GM10248 (cell line): ENCODE results near the gene KCNE4.

Source experiments
- CTCF ChIA-PET: fragments of 300-600 bp; sonication (Branson Sonifier 250); formaldehyde crosslinking; extraction: SDS; loops from one replicate; lab custom pipeline; 2021; ENCODE audit warnings: antibody characterized with exemption; lab: Yijun Ruan, JAX
- POLR2A ChIA-PET: fragments of 350-650 bp; sonication (Branson Sonifier 250); formaldehyde crosslinking; extraction: SDS; loops from one replicate; lab custom pipeline; 2020; ENCODE audit warnings: antibody characterized with exemption; lab: Yijun Ruan, JAX
- DNase-seq: peaks from one replicate; pipeline ENCODE4 v3.0.0; 2012; ENCODE audit errors: extremely low spot score
- TF ChIP-seq, protein P1 (sequence below): IDR thresholded peaks from 2 replicates; pipeline ENCODE4 v1.5.1; 2012; ENCODE audit warnings: mild to moderate bottlenecking, low read depth; ENCODE audit errors: extremely low read depth, missing control alignments, control extremely low read depth

The KCNE4 gene

DNA sequence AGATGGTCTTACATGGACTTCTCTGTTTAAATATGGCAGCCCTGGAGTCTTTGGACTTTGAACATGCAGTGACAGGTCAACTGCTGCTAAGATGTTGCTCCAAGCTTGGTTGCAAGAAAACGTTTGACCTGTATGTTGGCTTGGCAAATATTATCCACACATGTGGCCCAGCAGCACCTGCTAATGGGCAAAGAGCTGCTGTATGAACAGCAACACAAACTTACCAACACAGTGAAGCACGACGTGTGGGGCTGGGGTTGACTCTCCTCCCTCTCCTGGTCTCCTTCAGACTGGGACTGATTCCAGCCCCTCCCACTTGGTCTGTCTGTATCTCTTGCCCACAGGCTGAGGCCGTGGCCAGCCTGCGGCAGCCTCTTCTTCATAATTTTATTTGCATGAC, 3.8 kb downstream of the KCNE4 start:
- TF ChIP-seq, protein P1, sequence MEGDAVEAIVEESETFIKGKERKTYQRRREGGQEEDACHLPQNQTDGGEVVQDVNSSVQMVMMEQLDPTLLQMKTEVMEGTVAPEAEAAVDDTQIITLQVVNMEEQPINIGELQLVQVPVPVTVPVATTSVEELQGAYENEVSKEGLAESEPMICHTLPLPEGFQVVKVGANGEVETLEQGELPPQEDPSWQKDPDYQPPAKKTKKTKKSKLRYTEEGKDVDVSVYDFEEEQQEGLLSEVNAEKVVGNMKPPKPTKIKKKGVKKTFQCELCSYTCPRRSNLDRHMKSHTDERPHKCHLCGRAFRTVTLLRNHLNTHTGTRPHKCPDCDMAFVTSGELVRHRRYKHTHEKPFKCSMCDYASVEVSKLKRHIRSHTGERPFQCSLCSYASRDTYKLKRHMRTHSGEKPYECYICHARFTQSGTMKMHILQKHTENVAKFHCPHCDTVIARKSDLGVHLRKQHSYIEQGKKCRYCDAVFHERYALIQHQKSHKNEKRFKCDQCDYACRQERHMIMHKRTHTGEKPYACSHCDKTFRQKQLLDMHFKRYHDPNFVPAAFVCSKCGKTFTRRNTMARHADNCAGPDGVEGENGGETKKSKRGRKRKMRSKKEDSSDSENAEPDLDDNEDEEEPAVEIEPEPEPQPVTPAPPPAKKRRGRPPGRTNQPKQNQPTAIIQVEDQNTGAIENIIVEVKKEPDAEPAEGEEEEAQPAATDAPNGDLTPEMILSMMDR = no peak
- no peak for DNase-seq
- POLR2A ChIA-PET = no interaction called here
- CTCF ChIA-PET = no interaction called here

DNA sequence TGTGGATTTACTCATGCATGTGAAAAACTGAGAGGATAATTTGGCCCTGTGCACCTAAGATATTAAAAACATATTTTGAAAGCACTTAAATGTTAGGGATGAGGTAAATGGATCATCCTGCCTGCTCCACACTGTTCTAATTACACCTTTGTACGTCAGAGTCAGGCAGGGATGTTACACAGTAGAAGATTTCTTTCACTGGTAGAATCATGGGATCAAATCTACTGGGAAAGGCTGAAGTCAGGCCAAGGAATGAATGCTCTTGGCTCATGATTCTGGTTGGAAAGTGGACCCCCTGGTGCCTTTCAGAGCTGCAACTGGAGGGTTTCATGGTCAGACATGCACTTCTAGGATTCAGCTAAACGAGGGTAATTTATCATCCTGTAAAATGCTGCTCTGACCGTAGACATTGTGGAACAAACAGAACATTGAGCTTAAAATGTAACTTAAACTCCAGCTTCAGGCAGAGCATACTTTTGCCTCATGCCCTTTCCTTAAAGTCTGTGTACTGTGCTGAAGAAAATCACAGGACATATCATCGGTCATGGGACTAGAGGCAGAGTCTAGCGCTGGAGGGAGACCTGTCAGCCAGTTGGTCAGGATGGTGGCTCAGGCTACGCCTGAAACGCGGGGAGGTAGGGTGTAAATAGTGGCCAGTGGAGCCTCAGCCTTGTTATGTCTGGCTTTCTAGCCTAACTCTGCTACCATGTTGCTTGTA, 4.9 kb downstream of the KCNE4 start:
- CTCF ChIA-PET = no interaction called here
- POLR2A ChIA-PET = no interaction called here

DNA sequence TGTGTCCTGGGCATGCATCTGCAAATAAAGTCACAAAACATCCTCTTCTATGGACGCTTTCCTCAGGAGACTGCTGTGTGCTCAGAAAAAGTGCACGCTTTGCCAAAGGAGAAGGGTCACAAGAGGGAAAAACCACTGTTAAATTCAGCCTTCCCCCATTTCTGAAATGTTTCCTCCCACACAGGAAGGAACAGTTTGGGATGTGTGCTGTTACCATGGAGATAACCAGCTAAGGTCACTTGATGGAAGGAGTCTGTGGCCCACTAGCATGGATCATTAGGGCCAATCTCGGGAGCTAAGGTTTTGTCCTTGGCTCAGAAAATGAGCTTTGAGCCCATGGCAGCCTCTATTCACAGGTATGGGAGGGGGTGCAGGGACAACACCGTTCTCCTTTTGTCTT, 5.6 kb downstream of the KCNE4 start:
- CTCF ChIA-PET = no interaction called here
- POLR2A ChIA-PET = no interaction called here
- TF ChIP-seq, protein P1 = no peak
- no peak for DNase-seq

More for the DNA sequence above, 4.9 kb downstream of the KCNE4 start:
- TF ChIP-seq, protein P1 = no peak
- DNase-seq = no peak

DNA sequence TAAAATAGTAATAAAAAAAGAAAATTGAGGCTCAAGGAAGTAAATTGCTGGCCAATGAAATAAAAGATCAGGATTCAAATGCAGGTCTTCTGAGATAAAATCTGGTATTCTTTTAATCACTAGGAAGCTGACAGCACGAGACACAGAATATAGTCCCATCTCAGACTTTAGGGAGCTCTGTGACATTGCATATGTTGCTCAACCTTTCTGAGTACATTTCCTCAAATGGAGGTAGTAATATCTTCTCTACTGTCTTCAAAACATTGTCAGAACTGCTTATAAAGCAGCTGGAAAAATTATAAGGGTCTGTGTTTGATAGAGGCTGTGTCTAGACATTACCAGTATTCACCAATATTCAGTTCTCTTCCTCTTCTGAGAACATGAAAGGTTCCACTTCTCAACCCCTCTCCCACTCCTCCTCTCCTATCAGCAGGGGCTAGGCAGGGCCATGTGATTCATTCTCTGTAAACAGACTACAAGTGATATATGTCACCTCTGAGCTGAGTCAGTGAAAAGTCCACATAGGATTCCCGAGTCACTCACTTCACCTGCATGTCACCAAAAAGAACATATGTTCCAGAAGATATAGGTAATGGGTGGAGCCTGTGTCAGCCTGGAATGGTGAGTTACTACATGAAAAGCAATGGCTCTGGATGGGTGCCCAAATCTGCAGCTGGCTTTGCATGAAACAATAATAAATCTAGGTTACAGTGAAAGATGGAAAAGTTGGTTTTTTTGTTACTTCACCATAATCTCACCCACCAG, 7.1 kb downstream of the KCNE4 start:
- POLR2A ChIA-PET = no interaction called here
- DNase-seq = no peak
- TF ChIP-seq, protein P1 = no peak
- CTCF ChIA-PET = no interaction called here

DNA sequence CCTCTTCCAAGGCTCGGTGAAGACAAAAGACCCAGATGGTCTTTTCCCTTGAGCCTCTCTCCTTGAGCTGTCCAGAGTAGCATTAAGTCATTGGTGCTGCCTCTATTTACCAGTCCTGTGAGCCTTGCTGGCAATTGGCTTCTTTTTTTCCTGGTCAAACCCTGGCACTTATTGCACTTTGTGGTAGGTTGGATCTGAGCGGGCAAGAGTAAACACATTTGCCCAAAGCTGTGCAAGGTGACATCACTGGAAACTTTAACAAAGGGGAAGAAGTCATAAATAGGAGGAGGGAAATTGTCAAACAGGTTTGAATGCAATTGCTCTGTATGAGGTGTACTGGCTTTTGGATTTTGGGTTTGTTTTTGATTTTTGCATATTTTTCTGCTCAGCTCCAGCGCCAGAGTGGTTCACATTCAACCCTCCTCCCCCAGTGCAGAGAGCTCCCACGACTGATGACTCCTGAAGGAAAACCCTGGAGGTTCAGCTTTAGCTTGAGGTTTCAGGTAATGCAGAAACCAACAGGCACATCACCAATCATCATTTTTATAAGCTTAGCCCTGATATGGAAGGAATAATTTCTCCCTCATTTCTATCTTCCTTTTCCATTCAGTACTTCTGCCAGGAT, 8.3 kb downstream of the KCNE4 start:
- POLR2A ChIA-PET = no interaction called here
- TF ChIP-seq, protein P1 = no peak
- DNase-seq = no peak
- CTCF ChIA-PET = no interaction called here

DNA sequence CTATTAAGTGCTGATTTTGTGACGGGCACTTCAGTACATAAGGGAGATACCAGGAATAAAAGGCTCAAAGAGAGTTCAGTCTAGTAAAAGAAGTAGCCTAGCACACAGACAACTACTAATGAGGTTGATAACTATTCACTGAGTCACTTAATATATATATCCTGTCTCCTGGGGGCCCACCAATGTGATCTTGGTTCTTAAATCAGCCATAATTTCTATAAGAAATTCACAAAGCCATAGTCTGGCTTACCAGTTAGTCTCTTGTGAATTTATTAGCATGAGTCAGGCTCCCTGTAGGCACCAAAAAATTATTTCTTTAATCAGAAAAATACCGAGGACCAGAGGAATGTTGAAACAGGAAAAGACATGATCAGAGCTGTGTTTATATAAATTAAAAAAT, 10.4 kb downstream of the KCNE4 start:
- POLR2A ChIA-PET = no interaction called here
- CTCF ChIA-PET = no interaction called here
- DNase-seq = no peak
- TF ChIP-seq, protein P1 = no peak
